GM13977 (cell line): ENCODE data around the gene KIF26A.

Experiments used
- DNase-seq: peaks from one replicate; pipeline ENCODE4 v3.0.0; 2012; ENCODE audit warnings: low spot score
- CTCF ChIP-seq: IDR thresholded peaks from 2 replicates; pipeline ENCODE4 v1.5.1; 2012; ENCODE audit warnings: mild to moderate bottlenecking, control low read depth; ENCODE audit not compliant: insufficient read depth; ENCODE audit errors: extremely low read depth, missing control alignments
- in situ Hi-C: fragments of 300-500 bp; cut with MboI; formaldehyde crosslinking; loops from one replicate; pipeline ENCODE4 v1.12.0; 2022; ENCODE audit warnings: low sequenced_read_pairs, low pct_unique_long_range_greater_than_20kb, mixed read lengths, inconsistent platforms; ENCODE audit not compliant: unreplicated experiment

The KIF26A gene

DNA sequence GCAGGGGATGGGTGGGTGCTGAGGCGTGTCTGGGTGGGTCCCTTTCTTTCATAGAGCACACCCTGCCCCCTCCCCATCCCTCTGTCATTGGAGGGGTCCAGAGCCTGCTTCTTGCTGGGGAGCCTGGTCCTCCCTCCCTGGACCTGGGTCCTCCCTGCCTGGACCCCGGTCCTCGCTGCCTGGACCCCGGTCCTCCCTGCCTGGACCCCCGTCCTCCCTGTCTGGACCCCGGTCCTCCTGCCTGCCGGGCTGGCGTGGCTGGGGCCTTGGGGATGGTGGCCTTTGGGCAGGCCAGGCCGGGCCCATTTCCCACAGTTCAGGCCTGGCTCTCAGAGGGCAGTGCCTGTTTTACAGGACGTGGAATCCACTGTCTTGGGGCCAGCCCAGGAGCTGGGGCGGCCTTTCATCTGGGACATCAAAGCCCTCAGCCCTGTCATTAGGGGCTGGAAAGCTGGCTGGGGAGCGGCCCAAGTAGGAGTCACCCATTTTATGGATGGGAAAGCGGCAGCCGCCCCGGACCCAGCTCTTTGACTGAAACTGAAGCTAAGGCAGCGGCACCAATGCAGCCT lies 44.6 kb downstream of the KIF26A start:
- in situ Hi-C loops, result no loop called here
- no peak for TF ChIP-seq CTCF

DNA sequence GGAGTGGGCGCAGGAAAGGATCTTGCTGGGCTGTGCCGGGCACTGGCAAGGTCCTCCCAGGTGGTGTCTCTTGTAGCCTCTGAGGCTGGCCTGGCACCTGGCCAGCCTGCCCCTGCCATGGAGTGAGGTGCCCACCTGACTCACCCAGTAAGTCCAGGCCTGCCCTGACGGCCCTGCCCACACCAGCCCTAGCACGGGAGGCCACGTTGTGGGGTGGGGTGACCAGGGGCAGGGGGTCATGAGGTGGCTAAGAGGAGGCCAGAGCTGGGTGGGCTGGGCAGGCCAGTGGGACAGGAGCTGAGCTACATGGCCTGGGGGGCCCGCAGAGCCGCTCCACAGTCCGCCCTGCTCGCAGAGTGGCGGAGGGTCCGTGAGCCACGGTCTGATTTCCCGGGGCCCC lies 45.4 kb downstream of the KIF26A start:
- TF ChIP-seq CTCF, result no peak
- in situ Hi-C loops, result no loop called here
- DNase-seq, result no peak

More for the DNA sequence above, 44.6 kb downstream of the KIF26A start:
- no peak for DNase-seq

DNA sequence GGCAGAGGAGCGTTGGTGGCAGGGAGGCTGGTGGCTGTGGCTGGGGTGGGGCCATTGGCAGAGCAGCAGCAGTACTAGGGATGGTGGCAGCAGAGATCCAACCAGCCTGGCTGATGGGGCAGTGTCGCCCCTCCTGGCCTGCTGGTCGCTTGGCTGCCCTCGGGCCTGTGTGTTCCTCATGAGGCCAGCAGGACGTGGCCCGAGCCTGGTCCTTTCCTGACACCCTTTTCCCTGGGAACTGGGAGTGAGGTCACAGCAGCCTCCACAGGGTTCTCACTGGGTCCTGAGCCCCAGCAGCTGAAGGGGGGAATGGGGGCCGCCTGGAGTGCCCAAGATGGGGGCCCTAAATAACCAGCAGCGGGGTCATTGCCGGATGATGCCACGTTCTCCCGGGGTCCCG lies 46.1 kb downstream of the KIF26A start:
- in situ Hi-C loops, result no loop called here
- no peak for DNase-seq
- no peak for TF ChIP-seq CTCF

GRCh38 chr14:104184911-104185499 lies 46.6 kb downstream of the KIF26A start:
- in situ Hi-C loops, result no loop called here
- DNase-seq, result peak; percentile 33
- TF ChIP-seq CTCF, result no peak

DNA sequence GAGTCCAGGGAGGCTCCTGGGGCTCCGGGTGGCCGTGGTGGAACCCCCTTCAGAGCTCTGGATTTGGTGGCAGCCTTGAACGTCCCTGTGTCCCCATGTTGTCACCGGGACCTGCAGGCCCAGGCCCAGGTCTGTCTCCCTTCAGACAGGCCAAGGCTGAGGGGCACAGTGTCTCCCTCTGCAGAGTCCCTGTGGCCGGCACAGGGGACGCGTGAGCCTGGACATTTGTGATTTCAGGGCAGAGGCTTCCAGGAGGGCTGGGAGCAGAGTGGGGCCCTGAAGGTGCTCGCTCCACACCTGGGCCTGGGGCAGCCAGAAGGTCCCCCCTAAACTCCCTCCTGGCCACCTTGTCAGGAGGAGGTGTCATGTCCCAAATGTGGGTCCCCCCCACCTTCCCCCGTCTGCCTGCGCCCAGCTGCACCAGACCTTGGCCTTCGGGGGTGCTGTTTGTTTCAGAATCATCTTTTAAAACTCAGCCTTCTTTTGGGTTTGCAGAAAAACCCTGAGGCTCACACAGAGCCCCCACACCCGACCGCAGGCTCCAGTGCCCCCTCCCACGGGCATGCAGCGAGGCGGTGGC lies 47.6 kb downstream of the KIF26A start:
- no peak for TF ChIP-seq CTCF
- DNase-seq, result no peak
- in situ Hi-C loops, result no loop called here

DNA sequence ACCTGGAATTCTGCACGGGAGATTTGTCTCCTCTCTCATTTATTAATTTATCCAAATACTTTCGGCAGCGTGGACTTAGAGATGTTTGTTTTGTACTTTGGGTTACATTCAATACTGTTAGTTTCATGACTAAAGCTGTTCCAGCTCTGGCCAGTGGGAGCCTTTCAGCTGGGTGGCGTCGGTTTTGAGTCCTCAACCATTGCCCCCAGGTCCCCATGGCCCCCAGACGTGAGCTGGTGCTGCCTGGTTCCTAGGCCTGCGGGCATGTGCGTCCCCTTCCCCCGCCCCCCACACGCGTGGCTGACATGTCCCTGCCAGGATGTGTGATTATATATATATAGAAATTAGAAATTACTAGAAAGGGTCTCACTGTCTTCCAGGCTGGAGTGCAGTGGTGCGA lies 48.2 kb downstream of the KIF26A start:
- no peak for DNase-seq
- in situ Hi-C loops, result no loop called here
- TF ChIP-seq CTCF, result no peak
